SK-N-SH treated with all-trans-retinoic acid at 6 μM for 48 hours (cell line): ENCODE measurements around the gene ZMYND11.

Experiments used
- BACH2 ChIP-seq: fragments of 250-450 bp; sonication (Bioruptor Pico); IDR thresholded peaks from 2 replicates; pipeline ENCODE4 v1.9.0; 2021; ENCODE audit warnings: mild to moderate bottlenecking, borderline replicate concordance
- GLIS3 ChIP-seq: fragments of 250-450 bp; sonication (Bioruptor Pico); IDR thresholded peaks from 2 replicates; pipeline ENCODE4 v1.5.0; 2020; ENCODE audit warnings: mild to moderate bottlenecking, moderate library complexity
- PPARA ChIP-seq: fragments of 250-450 bp; sonication (Bioruptor Pico); IDR thresholded peaks from 2 replicates; pipeline ENCODE4 v1.5.0; 2020; ENCODE audit warnings: mild to moderate bottlenecking, borderline replicate concordance
- RARB ChIP-seq: fragments of 250-450 bp; sonication (Bioruptor Pico); IDR thresholded peaks from 2 replicates; pipeline ENCODE4 v1.8.0; 2021; ENCODE audit warnings: mild to moderate bottlenecking, moderate library complexity
- ZC3H10 ChIP-seq: fragments of 250-450 bp; sonication (Bioruptor Pico); IDR thresholded peaks from 2 replicates; pipeline ENCODE4 v1.5.1; 2021; ENCODE audit warnings: mild to moderate bottlenecking, moderate library complexity
- ZFP30 ChIP-seq: fragments of 450-650 bp; formaldehyde crosslinking; IDR thresholded peaks from 2 replicates; pipeline ENCODE4 v1.5.0; 2022; ENCODE audit warnings: mild to moderate bottlenecking, moderate library complexity
- ZNF8 ChIP-seq: fragments of 450-650 bp; formaldehyde crosslinking; IDR thresholded peaks from 2 replicates; pipeline ENCODE4 v1.5.0; 2020; ENCODE audit warnings: mild to moderate bottlenecking, moderate library complexity
- TF ChIP-seq, protein P1 (sequence below): fragments of 250-450 bp; sonication (Bioruptor Pico); IDR thresholded peaks from 2 replicates; pipeline ENCODE4 v1.8.0; 2020; ENCODE audit warnings: mild to moderate bottlenecking, moderate library complexity, borderline replicate concordance
- TF ChIP-seq, protein P2 (sequence below): fragments of 250-450 bp; sonication (Bioruptor Pico); IDR thresholded peaks from 2 replicates; pipeline ENCODE4 v1.5.1; 2021; ENCODE audit warnings: mild to moderate bottlenecking, moderate library complexity
- TF ChIP-seq, protein P3 (sequence below): fragments of 250-450 bp; sonication (Bioruptor Pico); IDR thresholded peaks from 2 replicates; pipeline ENCODE4 v1.8.0; 2021; ENCODE audit warnings: low read depth, mild to moderate bottlenecking, moderate library complexity, borderline replicate concordance
- TF ChIP-seq, protein P4 (sequence below): fragments of 250-450 bp; sonication (Bioruptor Pico); IDR thresholded peaks from 2 replicates; pipeline ENCODE4 v1.5.1; 2020; ENCODE audit warnings: low read depth, mild to moderate bottlenecking, moderate library complexity

DNA sequence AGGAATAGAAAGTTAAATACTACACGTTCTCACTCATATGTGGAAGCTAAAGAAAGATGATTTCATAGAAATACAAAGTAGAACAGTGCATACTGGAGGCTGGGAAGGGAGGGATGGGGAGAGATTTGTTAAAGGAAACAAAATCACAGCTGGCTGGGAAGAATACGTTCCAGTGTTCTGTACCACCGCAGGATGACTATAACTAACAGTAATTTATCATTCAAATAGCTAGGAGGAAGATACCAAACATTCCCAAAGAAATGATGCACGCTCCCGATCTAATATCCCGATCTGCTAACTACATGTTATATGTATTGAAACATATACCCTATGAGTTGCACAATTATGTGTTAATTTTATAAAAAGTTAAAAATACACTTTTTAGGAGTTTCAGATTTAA is 162.3 kb downstream of the ZMYND11 start:
- TF ChIP-seq ZC3H10 (CRISPR knock-in tag) = no peak
- TF ChIP-seq PPARA (CRISPR knock-in tag) = no peak
- no peak for TF ChIP-seq BACH2 (CRISPR knock-in tag)
- no peak for TF ChIP-seq ZNF8
- TF ChIP-seq RARB (CRISPR knock-in tag) = no peak
- no peak for TF ChIP-seq ZFP30
- TF ChIP-seq, protein P1, sequence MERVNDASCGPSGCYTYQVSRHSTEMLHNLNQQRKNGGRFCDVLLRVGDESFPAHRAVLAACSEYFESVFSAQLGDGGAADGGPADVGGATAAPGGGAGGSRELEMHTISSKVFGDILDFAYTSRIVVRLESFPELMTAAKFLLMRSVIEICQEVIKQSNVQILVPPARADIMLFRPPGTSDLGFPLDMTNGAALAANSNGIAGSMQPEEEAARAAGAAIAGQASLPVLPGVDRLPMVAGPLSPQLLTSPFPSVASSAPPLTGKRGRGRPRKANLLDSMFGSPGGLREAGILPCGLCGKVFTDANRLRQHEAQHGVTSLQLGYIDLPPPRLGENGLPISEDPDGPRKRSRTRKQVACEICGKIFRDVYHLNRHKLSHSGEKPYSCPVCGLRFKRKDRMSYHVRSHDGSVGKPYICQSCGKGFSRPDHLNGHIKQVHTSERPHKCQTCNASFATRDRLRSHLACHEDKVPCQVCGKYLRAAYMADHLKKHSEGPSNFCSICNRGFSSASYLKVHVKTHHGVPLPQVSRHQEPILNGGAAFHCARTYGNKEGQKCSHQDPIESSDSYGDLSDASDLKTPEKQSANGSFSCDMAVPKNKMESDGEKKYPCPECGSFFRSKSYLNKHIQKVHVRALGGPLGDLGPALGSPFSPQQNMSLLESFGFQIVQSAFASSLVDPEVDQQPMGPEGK (CRISPR knock-in tag) = no peak
- TF ChIP-seq, protein P2, sequence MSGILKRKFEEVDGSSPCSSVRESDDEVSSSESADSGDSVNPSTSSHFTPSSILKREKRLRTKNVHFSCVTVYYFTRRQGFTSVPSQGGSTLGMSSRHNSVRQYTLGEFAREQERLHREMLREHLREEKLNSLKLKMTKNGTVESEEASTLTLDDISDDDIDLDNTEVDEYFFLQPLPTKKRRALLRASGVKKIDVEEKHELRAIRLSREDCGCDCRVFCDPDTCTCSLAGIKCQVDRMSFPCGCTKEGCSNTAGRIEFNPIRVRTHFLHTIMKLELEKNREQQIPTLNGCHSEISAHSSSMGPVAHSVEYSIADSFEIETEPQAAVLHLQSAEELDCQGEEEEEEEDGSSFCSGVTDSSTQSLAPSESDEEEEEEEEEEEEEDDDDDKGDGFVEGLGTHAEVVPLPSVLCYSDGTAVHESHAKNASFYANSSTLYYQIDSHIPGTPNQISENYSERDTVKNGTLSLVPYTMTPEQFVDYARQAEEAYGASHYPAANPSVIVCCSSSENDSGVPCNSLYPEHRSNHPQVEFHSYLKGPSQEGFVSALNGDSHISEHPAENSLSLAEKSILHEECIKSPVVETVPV = no peak
- no peak for TF ChIP-seq GLIS3
- TF ChIP-seq, protein P3, sequence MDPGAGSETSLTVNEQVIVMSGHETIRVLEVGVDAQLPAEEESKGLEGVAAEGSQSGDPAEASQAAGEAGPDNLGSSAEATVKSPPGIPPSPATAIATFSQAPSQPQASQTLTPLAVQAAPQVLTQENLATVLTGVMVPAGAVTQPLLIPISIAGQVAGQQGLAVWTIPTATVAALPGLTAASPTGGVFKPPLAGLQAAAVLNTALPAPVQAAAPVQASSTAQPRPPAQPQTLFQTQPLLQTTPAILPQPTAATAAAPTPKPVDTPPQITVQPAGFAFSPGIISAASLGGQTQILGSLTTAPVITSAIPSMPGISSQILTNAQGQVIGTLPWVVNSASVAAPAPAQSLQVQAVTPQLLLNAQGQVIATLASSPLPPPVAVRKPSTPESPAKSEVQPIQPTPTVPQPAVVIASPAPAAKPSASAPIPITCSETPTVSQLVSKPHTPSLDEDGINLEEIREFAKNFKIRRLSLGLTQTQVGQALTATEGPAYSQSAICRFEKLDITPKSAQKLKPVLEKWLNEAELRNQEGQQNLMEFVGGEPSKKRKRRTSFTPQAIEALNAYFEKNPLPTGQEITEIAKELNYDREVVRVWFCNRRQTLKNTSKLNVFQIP = no peak
- TF ChIP-seq, protein P4, sequence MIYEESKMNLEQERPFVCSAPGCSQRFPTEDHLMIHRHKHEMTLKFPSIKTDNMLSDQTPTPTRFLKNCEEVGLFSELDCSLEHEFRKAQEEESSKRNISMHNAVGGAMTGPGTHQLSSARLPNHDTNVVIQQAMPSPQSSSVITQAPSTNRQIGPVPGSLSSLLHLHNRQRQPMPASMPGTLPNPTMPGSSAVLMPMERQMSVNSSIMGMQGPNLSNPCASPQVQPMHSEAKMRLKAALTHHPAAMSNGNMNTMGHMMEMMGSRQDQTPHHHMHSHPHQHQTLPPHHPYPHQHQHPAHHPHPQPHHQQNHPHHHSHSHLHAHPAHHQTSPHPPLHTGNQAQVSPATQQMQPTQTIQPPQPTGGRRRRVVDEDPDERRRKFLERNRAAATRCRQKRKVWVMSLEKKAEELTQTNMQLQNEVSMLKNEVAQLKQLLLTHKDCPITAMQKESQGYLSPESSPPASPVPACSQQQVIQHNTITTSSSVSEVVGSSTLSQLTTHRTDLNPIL (CRISPR knock-in tag) = no peak
